Activated CD8-positive, alpha-beta memory T cell treated with anti-CD3 and anti-CD28 coated beads for 36 hours (primary cell): ENCODE results near the gene TPPP3. TPM values are rescaled to one million over a fixed set of nuclear protein-coding genes. Genes with fewer than 3 reads are reported as not detected.

Experiments used
- total RNA-seq, 2 experiments: library from RNA; stranded (reverse); gene quantifications; one replicate each; pipeline ENCODE4 v1.2.3, GENCODE V29; 2021

Gene TPPP3
- total RNA-seq, 2 experiments from 2014 or later: not detected

Other genes starting within 250 kb of the TPPP3 start
- 1 to 10 TPM; 2.0 to 2.1 TPM for gene B3GNT9, start 242.5 kb downstream of the TPPP3 start, total RNA-seq
- gene TRADD, start 233.6 kb downstream of the TPPP3 start, total RNA-seq: 10 to 100 TPM; 18.0 to 19.0 TPM
- gene FBXL8, start 233.5 kb downstream of the TPPP3 start, total RNA-seq: 10 to 100 TPM; 11.8 to 12.2 TPM
- gene HSF4, start 228.8 kb downstream of the TPPP3 start, total RNA-seq: 10 to 100 TPM in 1 of 2 experiments, 1 to 10 TPM in 1; 7.6 to 11.4 TPM
- gene NOL3, start 223.0 kb downstream of the TPPP3 start, total RNA-seq: 1 to 10 TPM; 4.9 to 5.2 TPM
- gene MATCAP1, start 209.5 kb downstream of the TPPP3 start, total RNA-seq: 10 to 100 TPM; 18.6 to 22.4 TPM
- under 1 TPM in 1 of 2 experiments, not detected in 1; 0.19 TPM for gene EXOC3L1, start 203.4 kb downstream of the TPPP3 start, total RNA-seq
- gene E2F4, start 201.3 kb downstream of the TPPP3 start, total RNA-seq: 100 to 1,000 TPM; 146 to 151 TPM
- gene ELMO3, start 194.4 kb downstream of the TPPP3 start, total RNA-seq: 1 to 10 TPM; 5.5 to 5.8 TPM
- 10 to 100 TPM; 61.2 to 61.7 TPM for gene TMEM208, start 166.4 kb downstream of the TPPP3 start, total RNA-seq
- 100 to 1,000 TPM; 113 to 118 TPM for gene FHOD1, start 146.0 kb downstream of the TPPP3 start, total RNA-seq
- 1 to 10 TPM; 6.7 to 7.8 TPM for gene SLC9A5, start 144.5 kb downstream of the TPPP3 start, total RNA-seq
- gene PLEKHG4, start 114.0 kb downstream of the TPPP3 start, total RNA-seq: 10 to 100 TPM; 25.8 to 26.1 TPM
- 1 to 10 TPM; 1.4 to 1.5 TPM for gene KCTD19, start 66.8 kb downstream of the TPPP3 start, total RNA-seq
- 1 to 10 TPM in 1 of 2 experiments, under 1 TPM in 1; 0.55 to 1.1 TPM for gene LRRC36, start 66.7 kb downstream of the TPPP3 start, total RNA-seq
- gene ZDHHC1, start 23.0 kb upstream of the TPPP3 start, total RNA-seq: 1 to 10 TPM; 1.0 to 1.1 TPM
- 1 to 10 TPM; 1.3 to 1.9 TPM for gene HSD11B2, start 37.6 kb upstream of the TPPP3 start, total RNA-seq
- gene ATP6V0D1, start 87.7 kb upstream of the TPPP3 start, total RNA-seq: 10 to 100 TPM; 42.2 to 45.0 TPM
- gene AGRP, start 90.0 kb upstream of the TPPP3 start, total RNA-seq: under 1 TPM in 1 of 2 experiments, not detected in 1; 0.25 TPM
- 10 to 100 TPM; 23.4 to 30.9 TPM for gene RIPOR1, start 135.3 kb upstream of the TPPP3 start, total RNA-seq
- gene CTCF, start 169.0 kb upstream of the TPPP3 start, total RNA-seq: 10 to 100 TPM; 54.2 to 55.1 TPM